ENCODE measurements around the gene PSMB1. TPM values are rescaled to one million over a fixed set of nuclear protein-coding genes. Genes with fewer than 3 reads are reported as not detected.
"Not testable (repeated sequence)": the region's sequence is repeated elsewhere in the genome, so short reads cannot be mapped to it uniquely, and the experiment has no call there.

The PSMB1 gene
- total RNA-seq, 1 donor from 2014 or later, result 139 TPM

- TF ChIP-seq CTCF (IDR thresholded peaks at IDR 0.05), result no peak
- Mint-ChIP-seq H3K27me3 (ENCODE audit: unreplicated experiment) (no peaks in the 10 kb centered on the region), H3K36me3 (ENCODE audit: unreplicated experiment) (peaks cover 42% of the 10 kb centered on the region), H3K4me3 (ENCODE audit: unreplicated experiment) (no peak overlapping the region), H3K4me1 (ENCODE audit: unreplicated experiment) (peaks cover 5% of the 10 kb centered on the region), H3K27ac (ENCODE audit: unreplicated experiment) (no peak overlapping the region), H3K9me3 (ENCODE audit: unreplicated experiment) (no peaks in the 10 kb centered on the region)
- no peak for DNase-seq (ENCODE audit: extremely low spot score, unreplicated experiment)
Observed at GRCh38 chr6:170535004-170535403, 18.1 kb downstream of the PSMB1 start.

GRCh38 chr6:170533792-170534191 is 19.3 kb downstream of the PSMB1 start:
- Mint-ChIP-seq H3K9me3 (ENCODE audit: unreplicated experiment) (no peaks in the 10 kb centered on the region), H3K4me3 (ENCODE audit: unreplicated experiment) (no peak overlapping the region), H3K36me3 (ENCODE audit: unreplicated experiment) (peaks cover 37% of the 10 kb centered on the region), H3K27ac (ENCODE audit: unreplicated experiment) (no peak overlapping the region), H3K27me3 (ENCODE audit: unreplicated experiment) (no peaks in the 10 kb centered on the region), H3K4me1 (ENCODE audit: unreplicated experiment) (peaks cover 9% of the 10 kb centered on the region)
- DNase-seq (ENCODE audit: extremely low spot score, unreplicated experiment), result no peak
- TF ChIP-seq CTCF (IDR thresholded peaks at IDR 0.05), result no peak

- no peak for DNase-seq (ENCODE audit: extremely low spot score, unreplicated experiment)
- Mint-ChIP-seq H3K27ac (ENCODE audit: unreplicated experiment) (no peak overlapping the region), H3K36me3 (ENCODE audit: unreplicated experiment) (peaks cover 32% of the 10 kb centered on the region), H3K9me3 (ENCODE audit: unreplicated experiment) (no peaks in the 10 kb centered on the region), H3K4me3 (ENCODE audit: unreplicated experiment) (no peak overlapping the region), H3K4me1 (ENCODE audit: unreplicated experiment) (peaks cover 9% of the 10 kb centered on the region), H3K27me3 (ENCODE audit: unreplicated experiment) (no peaks in the 10 kb centered on the region)
- no peak for TF ChIP-seq CTCF (IDR thresholded peaks at IDR 0.05)
Observed at GRCh38 chr6:170532867-170533488, 20.1 kb downstream of the PSMB1 start.

- peaks cover 8% of the 10 kb centered on the region for H3K36me3 Mint-ChIP-seq (ENCODE audit: unreplicated experiment)
- no peaks in the 10 kb centered on the region for H3K9me3 Mint-ChIP-seq (ENCODE audit: unreplicated experiment)
- TF ChIP-seq CTCF (IDR thresholded peaks at IDR 0.05), result peak; percentile 91
- DNase-seq (ENCODE audit: extremely low spot score, unreplicated experiment), result peak; percentile 89
- H3K27ac Mint-ChIP-seq (ENCODE audit: unreplicated experiment), result peak overlapping the region; percentile 47
- no peak overlapping the region for H3K4me3 Mint-ChIP-seq (ENCODE audit: unreplicated experiment)
- peaks cover 9% of the 10 kb centered on the region for H3K4me1 Mint-ChIP-seq (ENCODE audit: unreplicated experiment)
- H3K27me3 Mint-ChIP-seq (ENCODE audit: unreplicated experiment), result peaks cover 3% of the 10 kb centered on the region
Observed at GRCh38 chr6:170529839-170530469, 23.2 kb downstream of the PSMB1 start.

- H3K4me1 Mint-ChIP-seq (ENCODE audit: unreplicated experiment); DNase-seq (ENCODE audit: extremely low spot score, unreplicated experiment); H3K27me3 Mint-ChIP-seq (ENCODE audit: unreplicated experiment); H3K36me3 Mint-ChIP-seq (ENCODE audit: unreplicated experiment); H3K27ac Mint-ChIP-seq (ENCODE audit: unreplicated experiment); H3K4me3 Mint-ChIP-seq (ENCODE audit: unreplicated experiment); H3K9me3 Mint-ChIP-seq (ENCODE audit: unreplicated experiment): not testable (repeated sequence)
Observed at GRCh38 chr6:170527995-170528394, 25.1 kb downstream of the PSMB1 start.
